ENCODE results near the gene UTP18. TPM values are rescaled to one million over a fixed set of nuclear protein-coding genes. Genes with fewer than 3 reads are reported as not detected.

The UTP18 gene
- total RNA-seq, 1 experiment from 2014 or later: 68.8 TPM

DNA sequence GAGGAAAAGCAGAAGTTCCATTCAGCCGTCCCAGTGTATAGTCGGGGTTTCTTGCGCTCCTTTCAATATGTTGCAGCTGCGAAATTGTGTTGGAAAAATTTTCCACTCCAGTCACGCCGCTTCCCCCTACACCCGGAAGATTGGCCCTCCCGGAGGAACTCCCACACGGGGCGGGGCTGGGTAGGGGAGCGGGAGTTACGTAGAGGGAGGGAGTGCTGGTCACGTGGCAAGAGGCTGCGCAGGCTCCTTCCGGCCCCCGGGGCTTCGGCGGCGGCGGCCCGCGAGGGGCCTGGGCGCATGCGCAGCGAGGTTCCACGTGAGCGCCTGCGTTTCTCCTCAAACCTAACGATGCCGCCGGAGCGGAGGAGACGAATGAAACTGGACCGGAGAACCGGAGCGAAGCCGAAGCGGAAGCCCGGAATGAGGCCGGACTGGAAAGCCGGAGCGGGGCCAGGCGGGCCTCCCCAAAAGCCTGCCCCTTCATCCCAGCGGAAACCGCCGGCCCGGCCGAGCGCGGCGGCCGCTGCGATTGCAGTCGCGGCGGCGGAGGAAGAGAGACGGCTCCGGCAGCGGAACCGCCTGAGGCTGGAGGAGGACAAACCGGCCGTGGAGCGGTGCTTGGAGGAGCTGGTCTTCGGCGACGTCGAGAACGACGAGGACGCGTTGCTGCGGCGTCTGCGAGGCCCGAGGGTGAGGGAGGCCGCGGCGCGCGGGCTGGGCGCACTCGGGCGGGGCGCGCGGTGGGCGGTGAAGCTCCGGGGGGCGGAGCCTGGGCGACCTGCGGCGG lies at the start of gene UTP18 (continued):
- TF ChIP-seq, protein P1, sequence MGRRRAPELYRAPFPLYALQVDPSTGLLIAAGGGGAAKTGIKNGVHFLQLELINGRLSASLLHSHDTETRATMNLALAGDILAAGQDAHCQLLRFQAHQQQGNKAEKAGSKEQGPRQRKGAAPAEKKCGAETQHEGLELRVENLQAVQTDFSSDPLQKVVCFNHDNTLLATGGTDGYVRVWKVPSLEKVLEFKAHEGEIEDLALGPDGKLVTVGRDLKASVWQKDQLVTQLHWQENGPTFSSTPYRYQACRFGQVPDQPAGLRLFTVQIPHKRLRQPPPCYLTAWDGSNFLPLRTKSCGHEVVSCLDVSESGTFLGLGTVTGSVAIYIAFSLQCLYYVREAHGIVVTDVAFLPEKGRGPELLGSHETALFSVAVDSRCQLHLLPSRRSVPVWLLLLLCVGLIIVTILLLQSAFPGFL (CRISPR knock-in tag; IDR thresholded peaks at IDR 0.05; ENCODE audit: borderline replicate concordance): no peak
- TF ChIP-seq IRF2 (CRISPR knock-in tag; IDR thresholded peaks at IDR 0.05; ENCODE audit: borderline replicate concordance, low read depth): no peak
- TF ChIP-seq, protein P2, sequence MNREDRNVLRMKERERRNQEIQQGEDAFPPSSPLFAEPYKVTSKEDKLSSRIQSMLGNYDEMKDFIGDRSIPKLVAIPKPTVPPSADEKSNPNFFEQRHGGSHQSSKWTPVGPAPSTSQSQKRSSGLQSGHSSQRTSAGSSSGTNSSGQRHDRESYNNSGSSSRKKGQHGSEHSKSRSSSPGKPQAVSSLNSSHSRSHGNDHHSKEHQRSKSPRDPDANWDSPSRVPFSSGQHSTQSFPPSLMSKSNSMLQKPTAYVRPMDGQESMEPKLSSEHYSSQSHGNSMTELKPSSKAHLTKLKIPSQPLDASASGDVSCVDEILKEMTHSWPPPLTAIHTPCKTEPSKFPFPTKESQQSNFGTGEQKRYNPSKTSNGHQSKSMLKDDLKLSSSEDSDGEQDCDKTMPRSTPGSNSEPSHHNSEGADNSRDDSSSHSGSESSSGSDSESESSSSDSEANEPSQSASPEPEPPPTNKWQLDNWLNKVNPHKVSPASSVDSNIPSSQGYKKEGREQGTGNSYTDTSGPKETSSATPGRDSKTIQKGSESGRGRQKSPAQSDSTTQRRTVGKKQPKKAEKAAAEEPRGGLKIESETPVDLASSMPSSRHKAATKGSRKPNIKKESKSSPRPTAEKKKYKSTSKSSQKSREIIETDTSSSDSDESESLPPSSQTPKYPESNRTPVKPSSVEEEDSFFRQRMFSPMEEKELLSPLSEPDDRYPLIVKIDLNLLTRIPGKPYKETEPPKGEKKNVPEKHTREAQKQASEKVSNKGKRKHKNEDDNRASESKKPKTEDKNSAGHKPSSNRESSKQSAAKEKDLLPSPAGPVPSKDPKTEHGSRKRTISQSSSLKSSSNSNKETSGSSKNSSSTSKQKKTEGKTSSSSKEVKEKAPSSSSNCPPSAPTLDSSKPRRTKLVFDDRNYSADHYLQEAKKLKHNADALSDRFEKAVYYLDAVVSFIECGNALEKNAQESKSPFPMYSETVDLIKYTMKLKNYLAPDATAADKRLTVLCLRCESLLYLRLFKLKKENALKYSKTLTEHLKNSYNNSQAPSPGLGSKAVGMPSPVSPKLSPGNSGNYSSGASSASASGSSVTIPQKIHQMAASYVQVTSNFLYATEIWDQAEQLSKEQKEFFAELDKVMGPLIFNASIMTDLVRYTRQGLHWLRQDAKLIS (CRISPR knock-in tag; IDR thresholded peaks at IDR 0.05; ENCODE audit: borderline replicate concordance): no peak
- TF ChIP-seq, protein P3, sequence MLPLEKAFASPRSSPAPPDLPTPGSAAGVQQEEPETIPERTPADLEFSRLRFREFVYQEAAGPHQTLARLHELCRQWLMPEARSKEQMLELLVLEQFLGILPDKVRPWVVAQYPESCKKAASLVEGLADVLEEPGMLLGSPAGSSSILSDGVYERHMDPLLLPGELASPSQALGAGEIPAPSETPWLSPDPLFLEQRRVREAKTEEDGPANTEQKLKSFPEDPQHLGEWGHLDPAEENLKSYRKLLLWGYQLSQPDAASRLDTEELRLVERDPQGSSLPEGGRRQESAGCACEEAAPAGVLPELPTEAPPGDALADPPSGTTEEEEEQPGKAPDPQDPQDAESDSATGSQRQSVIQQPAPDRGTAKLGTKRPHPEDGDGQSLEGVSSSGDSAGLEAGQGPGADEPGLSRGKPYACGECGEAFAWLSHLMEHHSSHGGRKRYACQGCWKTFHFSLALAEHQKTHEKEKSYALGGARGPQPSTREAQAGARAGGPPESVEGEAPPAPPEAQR (CRISPR knock-in tag; IDR thresholded peaks at IDR 0.05): no peak
- TF ChIP-seq ZNF423 (CRISPR knock-in tag; IDR thresholded peaks at IDR 0.05): no peak; the same call in 1 of the 2 replicates
- TF ChIP-seq, protein P4, sequence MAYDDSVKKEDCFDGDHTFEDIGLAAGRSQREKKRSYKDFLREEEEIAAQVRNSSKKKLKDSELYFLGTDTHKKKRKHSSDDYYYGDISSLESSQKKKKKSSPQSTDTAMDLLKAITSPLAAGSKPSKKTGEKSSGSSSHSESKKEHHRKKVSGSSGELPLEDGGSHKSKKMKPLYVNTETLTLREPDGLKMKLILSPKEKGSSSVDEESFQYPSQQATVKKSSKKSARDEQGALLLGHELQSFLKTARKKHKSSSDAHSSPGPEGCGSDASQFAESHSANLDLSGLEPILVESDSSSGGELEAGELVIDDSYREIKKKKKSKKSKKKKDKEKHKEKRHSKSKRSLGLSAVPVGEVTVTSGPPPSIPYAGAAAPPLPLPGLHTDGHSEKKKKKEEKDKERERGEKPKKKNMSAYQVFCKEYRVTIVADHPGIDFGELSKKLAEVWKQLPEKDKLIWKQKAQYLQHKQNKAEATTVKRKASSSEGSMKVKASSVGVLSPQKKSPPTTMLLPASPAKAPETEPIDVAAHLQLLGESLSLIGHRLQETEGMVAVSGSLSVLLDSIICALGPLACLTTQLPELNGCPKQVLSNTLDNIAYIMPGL (CRISPR knock-in tag; IDR thresholded peaks at IDR 0.05): no peak
- 0 out of 2 replicates have a peak, but pooled peaks have one; percentile 6 for TF ChIP-seq MYBL2 (CRISPR knock-in tag; IDR thresholded peaks at IDR 0.05)
- TF ChIP-seq, protein P5, sequence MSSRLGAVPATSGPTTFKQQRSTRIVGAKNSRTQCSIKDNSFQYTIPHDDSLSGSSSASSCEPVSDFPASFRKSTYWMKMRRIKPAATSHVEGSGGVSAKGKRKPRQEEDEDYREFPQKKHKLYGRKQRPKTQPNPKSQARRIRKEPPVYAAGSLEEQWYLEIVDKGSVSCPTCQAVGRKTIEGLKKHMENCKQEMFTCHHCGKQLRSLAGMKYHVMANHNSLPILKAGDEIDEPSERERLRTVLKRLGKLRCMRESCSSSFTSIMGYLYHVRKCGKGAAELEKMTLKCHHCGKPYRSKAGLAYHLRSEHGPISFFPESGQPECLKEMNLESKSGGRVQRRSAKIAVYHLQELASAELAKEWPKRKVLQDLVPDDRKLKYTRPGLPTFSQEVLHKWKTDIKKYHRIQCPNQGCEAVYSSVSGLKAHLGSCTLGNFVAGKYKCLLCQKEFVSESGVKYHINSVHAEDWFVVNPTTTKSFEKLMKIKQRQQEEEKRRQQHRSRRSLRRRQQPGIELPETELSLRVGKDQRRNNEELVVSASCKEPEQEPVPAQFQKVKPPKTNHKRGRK (CRISPR knock-in tag; IDR thresholded peaks at IDR 0.05; ENCODE audit: borderline replicate concordance): no peak
- TF ChIP-seq, protein P6, sequence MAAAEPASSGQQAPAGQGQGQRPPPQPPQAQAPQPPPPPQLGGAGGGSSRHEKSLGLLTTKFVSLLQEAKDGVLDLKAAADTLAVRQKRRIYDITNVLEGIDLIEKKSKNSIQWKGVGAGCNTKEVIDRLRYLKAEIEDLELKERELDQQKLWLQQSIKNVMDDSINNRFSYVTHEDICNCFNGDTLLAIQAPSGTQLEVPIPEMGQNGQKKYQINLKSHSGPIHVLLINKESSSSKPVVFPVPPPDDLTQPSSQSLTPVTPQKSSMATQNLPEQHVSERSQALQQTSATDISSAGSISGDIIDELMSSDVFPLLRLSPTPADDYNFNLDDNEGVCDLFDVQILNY (CRISPR knock-in tag; IDR thresholded peaks at IDR 0.05): no peak
- TF ChIP-seq ESRRA (CRISPR knock-in tag; IDR thresholded peaks at IDR 0.05; ENCODE audit: borderline replicate concordance): no peak; the same call in 1 of the 2 replicates
- peak; percentile 24 for TF ChIP-seq ETV6 (CRISPR knock-in tag; IDR thresholded peaks at IDR 0.05)
- TF ChIP-seq, protein P7, sequence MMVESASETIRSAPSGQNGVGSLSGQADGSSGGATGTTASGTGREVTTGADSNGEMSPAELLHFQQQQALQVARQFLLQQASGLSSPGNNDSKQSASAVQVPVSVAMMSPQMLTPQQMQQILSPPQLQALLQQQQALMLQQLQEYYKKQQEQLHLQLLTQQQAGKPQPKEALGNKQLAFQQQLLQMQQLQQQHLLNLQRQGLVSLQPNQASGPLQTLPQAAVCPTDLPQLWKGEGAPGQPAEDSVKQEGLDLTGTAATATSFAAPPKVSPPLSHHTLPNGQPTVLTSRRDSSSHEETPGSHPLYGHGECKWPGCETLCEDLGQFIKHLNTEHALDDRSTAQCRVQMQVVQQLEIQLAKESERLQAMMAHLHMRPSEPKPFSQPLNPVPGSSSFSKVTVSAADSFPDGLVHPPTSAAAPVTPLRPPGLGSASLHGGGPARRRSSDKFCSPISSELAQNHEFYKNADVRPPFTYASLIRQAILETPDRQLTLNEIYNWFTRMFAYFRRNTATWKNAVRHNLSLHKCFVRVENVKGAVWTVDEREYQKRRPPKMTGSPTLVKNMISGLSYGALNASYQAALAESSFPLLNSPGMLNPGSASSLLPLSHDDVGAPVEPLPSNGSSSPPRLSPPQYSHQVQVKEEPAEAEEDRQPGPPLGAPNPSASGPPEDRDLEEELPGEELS (CRISPR knock-in tag; IDR thresholded peaks at IDR 0.05): peak; percentile 43; the same call in 1 of the 2 replicates
- no peak for TF ChIP-seq ZNF219 (CRISPR knock-in tag; IDR thresholded peaks at IDR 0.05; ENCODE audit: borderline replicate concordance)
- TF ChIP-seq SOX15 (CRISPR knock-in tag; IDR thresholded peaks at IDR 0.05): no peak
- no peak for TF ChIP-seq ZNF396 (CRISPR knock-in tag; IDR thresholded peaks at IDR 0.05; ENCODE audit: borderline replicate concordance)
- no peak for TF ChIP-seq CBFB (CRISPR knock-in tag; IDR thresholded peaks at IDR 0.05; ENCODE audit: low read depth)
- no peak for TF ChIP-seq ZNF138 (CRISPR knock-in tag; conservative IDR thresholded peaks at IDR 0.05)
- TF ChIP-seq TCF7 (CRISPR knock-in tag; IDR thresholded peaks at IDR 0.05; ENCODE audit: low read depth): no peak
- no peak for TF ChIP-seq NR2C2 (CRISPR knock-in tag; IDR thresholded peaks at IDR 0.05)
- TF ChIP-seq RORB (CRISPR knock-in tag; IDR thresholded peaks at IDR 0.05): no peak
- TF ChIP-seq SMAD3 (CRISPR knock-in tag; IDR thresholded peaks at IDR 0.05; ENCODE audit: borderline replicate concordance): no peak; the same call in 1 of the 2 replicates
- no peak for TF ChIP-seq ZNF121 (CRISPR knock-in tag; IDR thresholded peaks at IDR 0.05)
- no peak for TF ChIP-seq ZNF263 (CRISPR knock-in tag; IDR thresholded peaks at IDR 0.05; ENCODE audit: low read depth)
- TF ChIP-seq, protein P8, sequence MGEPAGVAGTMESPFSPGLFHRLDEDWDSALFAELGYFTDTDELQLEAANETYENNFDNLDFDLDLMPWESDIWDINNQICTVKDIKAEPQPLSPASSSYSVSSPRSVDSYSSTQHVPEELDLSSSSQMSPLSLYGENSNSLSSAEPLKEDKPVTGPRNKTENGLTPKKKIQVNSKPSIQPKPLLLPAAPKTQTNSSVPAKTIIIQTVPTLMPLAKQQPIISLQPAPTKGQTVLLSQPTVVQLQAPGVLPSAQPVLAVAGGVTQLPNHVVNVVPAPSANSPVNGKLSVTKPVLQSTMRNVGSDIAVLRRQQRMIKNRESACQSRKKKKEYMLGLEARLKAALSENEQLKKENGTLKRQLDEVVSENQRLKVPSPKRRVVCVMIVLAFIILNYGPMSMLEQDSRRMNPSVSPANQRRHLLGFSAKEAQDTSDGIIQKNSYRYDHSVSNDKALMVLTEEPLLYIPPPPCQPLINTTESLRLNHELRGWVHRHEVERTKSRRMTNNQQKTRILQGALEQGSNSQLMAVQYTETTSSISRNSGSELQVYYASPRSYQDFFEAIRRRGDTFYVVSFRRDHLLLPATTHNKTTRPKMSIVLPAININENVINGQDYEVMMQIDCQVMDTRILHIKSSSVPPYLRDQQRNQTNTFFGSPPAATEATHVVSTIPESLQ (CRISPR knock-in tag; IDR thresholded peaks at IDR 0.05): no peak
